ENCODE measurements around the gene KLHL36.
"Not testable (repeated sequence)": the region's sequence is repeated elsewhere in the genome, so short reads cannot be mapped to it uniquely, and the experiment has no call there.

Gene KLHL36

DNA sequence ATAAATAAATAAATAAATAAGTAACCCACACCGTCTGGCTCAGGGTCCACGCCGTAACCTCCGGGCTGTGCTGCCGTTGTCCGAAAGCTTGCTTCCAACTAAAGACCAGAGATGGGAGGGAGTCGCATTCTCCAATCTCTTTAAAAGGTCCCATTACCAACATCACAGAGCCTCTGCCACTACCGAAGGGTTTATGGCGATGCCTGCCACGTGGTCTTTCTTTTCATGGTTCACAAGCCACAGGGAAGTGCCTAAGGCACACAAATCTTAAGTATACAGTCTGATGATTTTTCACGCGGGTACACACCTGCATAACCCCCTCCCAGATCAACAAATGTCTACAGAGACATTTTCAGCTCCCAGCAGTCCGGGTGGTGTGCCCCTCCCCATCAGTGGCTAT lies 31.8 kb upstream of the KLHL36 start:
- DNase-seq (ENCODE audit: low read depth) = no peak

DNA sequence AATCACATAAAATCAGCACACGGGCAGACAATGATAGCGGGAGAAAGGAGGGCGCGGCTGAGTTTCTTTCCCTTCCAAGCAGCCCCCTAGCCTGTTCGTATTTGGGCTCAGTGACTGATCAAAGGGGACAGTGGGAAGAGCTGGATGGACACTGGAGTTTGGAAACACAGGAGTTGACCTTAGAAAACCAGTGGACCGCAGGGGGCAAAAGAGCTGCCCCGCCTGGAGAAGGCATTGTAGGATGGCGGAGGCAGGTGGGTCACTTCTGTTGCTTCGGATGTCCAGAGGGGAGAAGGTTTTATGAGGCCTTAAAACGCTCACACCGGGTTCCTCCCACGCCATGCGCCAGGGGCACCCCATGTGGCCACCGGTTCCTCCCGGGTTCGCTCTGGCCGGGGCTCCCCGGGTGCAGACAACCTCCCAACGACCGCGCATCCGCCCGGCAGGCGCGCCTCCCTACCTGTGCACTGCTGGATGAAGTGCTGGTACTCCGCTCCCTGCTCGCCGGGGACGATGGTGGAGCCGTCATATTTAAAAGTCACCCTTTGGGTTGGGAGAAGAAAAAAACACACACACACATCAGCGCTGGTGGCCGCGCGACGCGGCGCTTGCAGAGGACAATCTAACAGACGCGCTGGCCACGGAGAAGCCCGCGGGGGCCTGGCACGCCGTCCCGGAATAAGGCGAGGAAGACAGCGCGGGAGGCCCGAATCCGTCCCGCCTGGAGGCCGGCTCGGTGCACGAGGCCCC lies 31.1 kb upstream of the KLHL36 start:
- DNase-seq (ENCODE audit: low read depth) = no peak

DNA sequence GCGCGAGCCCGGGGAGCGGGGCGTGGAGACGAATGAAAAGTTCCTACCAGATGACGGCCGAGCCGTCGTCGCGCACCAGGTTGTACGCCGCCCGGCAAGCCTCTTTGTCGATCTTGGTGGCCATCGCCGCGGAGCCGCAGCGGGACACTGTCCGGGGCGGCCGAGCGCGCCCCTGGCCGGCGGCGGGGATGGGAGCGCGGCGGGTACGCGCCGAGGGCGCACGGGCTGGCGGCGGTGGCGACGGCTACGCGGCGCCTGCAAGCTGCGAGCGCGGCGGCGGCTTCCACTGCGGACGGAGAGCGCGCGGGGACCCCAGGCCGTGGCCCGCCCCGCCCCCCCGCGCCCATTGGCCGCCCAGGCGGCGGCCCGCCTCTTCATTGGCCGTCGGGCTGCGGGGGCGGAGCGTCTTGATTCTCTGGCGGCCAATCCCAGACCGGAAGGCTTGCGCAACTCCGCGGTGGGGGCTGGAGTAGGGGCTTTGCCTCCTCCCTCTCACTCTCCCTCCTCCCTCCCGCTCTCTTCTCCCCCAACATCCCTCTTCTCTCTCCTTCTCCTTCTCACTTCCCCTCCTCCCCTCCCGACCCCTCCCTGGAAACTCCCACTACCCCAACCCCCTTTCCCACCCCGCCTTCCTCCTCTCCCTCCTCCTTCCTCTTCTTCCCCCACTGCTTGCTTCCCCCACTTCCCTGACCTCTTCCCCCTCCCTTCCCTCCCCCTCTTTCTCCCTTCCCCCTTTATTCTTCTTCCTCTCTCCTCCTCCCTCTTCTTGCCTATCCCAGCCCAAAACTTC lies 30.3 kb upstream of the KLHL36 start, which contains the start of gene COTL1:
Gene COTL1 (minus strand): TSS at position 288 of the 790 bp plus-strand sequence. CDS start 164 bp downstream, at position 124.
- peak; percentile 97 for DNase-seq (ENCODE audit: low read depth)

DNA sequence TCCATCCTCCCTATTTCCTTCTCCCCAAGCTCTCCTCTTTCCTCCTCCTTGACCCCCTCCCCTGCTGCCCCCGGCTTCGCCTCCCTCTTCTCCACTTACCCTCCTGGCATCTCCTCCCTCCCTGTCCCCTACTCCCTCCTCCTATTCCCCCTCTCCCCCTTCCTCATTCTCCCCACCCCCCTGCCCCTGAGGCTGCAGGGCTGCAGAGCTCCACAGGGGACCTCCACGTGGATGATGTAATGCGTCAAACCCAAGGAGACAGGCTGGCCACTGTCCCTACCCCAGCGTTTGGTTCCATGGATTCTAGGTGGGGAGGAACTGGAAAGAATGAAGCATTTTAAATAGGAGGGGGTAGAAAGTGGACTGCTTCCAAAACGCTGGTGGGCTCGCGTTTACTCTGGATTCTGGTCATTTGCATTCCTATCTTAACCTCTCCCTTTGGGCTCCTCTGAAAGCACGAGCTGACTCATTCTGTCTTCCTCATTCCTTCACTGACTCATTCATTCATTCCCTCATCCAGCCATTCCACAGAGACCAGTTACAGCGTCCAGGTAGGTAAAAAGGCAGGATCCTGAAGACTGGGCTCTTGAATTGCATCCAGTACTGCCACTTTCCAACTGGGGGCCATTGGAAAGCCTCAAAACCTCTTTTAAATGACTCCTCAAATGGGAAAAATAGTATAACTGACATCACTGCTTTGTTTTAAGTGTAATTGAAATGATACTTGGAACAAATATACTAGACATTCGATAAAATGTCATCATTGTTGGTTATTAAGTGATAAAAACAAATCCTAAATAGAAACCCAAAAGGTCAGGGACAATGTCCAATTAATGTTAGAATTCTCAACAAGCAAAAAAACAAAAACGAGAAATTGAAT lies 29.5 kb upstream of the KLHL36 start:
- DNase-seq (ENCODE audit: low read depth) = peak; percentile 90

DNA sequence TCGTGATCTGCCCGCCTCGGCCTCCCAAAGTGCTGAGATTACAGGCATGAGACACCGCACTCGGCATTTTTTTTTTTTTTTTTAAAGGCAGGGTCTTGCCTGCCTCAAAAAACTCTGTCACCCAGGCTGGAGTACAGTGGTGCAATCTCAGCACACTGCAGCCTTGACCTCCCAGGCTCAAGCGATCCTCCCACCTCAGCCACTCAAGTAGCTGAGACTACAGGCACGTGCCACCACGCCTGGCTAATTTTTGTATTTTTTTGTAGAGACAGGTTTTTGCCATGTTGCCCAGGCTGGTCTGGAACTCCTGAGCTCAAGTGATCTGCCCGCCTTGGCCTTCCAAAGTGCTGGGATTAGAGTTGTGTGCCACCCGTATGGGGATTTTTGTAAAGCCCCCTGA lies 27.4 kb upstream of the KLHL36 start:
- DNase-seq (ENCODE audit: low read depth) = not testable (repeated sequence)

DNA sequence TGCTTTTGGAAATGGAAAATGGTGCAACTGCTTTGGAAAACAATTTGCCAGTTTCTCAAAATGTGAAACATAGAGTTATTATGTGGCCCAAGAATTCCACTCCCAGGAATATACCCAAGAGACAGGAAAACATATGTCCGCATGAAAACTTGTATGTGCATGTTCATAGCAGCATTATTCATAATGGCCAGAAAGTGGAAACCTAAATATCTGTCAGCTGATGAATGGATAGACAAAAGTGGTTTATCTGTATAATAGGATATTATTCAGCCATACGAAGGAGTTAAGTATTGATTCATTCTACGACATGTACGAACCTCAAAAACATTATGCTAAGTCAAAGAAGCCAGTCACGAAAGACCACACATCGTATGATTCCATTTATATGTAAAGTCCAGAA lies 22.8 kb upstream of the KLHL36 start:
- DNase-seq (ENCODE audit: low read depth) = no peak

DNA sequence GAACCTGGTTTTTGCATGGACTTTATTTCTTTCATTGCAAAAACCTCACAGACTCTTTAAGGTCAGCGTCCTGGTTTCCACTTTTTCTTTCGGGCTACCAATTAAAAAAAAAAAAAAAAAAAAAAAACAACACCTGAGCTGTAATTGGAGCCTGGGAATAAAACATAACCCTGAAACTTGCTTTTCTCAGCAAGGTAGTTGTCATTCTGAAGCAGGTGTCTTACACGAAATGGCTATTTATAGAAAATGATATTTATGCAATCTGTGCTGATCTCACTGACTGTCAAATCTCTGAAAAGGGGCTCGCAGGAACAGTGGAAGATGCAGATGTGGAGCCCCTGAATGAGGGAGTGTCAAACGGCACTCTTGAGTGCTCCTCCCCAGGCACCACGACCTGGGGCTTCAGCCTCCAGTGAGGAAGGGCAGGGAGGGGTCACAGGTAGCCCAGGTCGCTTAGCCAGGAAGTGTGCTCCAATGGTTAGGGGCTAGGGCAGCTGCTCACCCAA lies 20.0 kb upstream of the KLHL36 start:
- DNase-seq (ENCODE audit: low read depth) = no peak

DNA sequence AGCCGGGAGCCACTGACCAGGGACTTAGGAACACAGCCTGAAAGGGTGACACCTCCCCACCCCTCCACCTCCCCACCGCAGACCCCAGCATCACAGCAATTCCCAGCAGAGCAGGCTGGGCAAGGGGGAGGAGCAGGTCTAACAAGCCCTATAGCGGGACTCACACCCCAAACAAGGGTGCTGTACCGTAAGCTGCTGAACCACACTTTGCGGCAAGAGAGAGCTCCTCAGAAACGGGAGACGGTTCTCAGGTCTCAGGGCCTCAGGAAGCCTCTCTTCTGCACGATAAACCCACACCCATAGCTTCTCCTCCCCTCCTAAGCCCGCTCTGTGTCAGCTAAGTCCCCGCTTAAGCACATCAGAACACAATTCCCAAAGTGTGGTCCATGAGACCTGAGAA lies 18.7 kb upstream of the KLHL36 start:
- no peak for DNase-seq (ENCODE audit: low read depth)

DNA sequence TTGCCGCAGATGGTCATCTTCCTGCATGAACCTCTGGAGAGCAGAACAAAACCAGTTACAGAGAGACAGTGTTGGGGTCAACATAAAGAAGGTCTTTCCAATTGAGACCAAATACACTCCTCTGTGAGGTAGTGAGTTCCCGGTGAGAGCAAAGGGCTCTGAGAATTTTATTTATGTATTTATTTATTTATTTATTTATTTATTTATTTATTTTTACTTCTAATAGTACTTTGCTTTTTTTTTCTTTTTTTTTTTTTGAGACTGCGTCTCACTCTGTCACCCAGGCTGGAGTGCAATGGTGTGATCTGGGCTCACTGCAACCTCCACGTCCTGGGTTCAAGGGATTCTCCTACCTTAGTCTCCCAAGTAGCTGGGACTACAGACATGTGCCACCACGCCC lies 18.3 kb upstream of the KLHL36 start:
- no peak for DNase-seq (ENCODE audit: low read depth)

DNA sequence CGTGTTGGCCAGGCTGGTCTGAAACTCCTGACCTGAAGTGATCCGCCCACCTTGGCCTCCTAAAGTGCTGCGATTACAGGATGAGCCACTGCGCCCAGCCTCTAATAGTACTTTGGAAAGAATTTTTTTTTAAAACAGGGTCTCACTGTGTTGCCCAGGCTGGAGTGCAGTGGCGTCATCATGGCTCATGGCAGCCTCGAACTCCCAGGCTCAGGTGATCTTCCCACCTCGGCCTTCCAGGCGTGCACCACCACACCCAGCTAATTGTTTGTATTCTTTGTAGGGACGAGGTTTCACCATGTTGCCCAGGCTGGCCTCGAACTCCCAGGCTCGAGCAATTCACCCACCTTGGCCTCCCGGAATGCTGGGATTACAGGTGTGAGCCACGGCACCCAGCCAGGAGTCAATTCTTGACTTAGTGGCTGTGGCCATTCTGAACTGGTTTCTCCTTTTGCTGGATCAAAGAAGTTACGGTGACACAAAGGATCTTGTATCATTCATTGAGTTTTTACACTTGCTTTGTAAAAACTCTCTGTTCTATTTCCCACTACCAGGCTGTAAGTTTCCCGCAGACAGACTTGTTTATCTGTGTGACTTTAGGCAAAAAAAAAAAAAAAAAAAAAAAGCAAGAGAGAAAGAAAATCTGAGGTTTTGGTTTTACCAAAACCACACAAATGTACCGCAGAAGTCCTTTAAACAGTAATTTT lies 17.7 kb upstream of the KLHL36 start:
- DNase-seq (ENCODE audit: low read depth) = no peak

DNA sequence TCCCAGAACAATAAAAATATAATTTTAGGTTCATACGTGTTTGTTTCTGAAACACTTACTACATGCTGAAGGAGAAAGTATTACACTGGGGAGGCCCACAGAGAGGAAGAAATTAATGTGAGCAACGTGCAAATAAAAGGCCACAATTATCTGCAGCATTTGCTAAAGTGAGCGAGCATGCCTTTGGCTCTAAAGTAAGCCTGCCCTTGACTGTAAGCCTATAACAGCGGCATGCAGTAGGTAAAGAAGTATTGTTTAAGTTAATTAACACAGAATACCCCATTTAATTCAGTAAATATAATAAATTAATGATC lies 17.2 kb upstream of the KLHL36 start:
- no peak for DNase-seq (ENCODE audit: low read depth)

DNA sequence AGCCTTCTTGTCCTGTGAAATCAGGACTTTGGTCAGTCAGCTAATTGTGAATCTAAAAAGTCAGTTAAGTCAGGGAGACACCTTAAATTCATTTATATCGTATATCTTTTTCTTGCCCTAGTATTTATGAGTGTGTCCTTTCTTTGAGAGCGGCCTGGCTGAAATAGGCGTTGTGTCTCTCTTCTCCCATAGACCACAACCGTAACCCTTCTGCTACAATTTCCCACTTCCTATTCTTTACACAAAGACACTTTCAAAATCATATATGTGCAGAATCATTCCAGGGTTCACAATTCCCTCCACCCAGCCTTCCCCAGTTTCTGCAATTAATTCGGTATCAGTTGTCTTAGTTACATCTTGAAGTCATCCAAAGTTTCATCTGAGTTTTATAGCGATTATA lies 16.4 kb upstream of the KLHL36 start:
- no peak for DNase-seq (ENCODE audit: low read depth)

DNA sequence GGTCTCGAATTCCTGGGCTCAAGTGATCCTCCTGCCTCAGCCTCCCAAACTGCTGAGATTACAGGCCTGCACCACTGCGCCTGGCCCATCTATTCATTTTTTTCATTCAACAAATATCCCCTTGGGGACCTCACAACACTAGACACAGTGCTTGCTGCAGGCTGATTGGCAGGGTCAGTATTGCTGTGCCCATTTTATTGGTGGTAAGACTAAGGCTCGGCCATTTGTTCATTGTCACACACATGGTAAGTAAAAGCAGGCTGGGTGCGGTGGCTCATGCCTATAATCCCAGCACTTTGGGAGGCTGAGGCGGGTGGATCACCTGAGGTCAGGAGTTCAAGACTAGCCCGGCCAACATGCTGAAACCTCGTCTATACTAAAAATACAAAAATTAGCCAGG lies 15.4 kb upstream of the KLHL36 start:
- not testable (repeated sequence) for DNase-seq (ENCODE audit: low read depth)

DNA sequence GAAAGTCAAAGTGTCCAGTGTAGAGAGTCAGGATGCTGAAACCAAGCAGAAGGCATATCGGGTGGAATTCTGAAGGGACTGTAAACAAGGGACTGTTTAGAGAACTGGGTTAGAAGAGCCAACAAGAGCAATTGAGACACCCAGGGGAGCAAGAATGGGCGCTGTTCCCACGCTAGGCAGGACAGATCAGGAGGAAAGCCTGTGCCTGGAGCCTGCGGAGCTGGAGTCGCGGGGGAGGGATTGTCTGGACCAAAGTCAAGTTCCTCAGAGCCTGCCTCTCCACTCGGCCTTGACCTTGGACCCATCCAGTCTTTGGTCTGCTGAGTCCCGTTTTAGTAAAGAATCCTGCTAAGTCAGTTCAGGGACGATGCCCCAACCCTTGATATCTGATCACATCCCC lies 14.7 kb upstream of the KLHL36 start:
- DNase-seq (ENCODE audit: low read depth) = no peak

DNA sequence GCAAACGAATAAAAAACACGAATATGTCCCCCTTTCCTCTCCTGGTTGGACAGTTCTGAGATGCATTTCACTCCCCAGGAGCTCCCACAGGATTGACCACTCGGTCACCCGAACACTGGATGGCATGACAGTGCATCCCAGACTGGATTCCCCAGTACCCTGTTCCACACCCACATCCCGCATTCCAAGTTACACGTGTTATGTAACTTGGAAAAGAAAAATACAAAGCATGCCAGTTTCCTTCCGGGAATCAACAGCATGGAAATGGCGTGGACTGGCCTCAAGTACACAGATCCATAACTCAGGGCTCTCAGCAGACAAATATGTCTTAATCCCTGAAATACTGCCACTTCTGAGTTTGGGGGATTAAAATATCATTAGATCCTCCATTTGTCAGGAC lies 12.6 kb upstream of the KLHL36 start:
- DNase-seq (ENCODE audit: low read depth) = no peak

DNA sequence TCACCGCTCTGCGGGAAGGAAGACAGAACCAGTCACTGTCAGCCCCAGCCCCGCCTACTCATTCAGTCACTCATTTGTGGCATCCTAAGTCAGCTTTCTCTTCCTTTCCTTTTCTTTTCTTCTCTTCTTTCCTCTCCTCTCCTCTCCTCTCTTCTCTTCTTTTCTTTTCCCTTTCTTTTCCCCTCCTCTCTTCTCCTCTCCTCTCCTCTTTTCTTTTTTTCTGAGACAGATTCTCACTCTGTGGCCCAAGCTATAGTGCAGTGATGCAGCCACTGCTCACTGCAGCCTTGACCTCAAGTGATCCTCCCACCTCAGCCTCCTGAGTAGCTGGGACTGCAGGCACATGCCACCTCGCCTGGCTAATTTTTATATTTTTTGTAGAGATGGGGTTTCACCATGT lies 10.6 kb upstream of the KLHL36 start:
- DNase-seq (ENCODE audit: low read depth) = no peak

DNA sequence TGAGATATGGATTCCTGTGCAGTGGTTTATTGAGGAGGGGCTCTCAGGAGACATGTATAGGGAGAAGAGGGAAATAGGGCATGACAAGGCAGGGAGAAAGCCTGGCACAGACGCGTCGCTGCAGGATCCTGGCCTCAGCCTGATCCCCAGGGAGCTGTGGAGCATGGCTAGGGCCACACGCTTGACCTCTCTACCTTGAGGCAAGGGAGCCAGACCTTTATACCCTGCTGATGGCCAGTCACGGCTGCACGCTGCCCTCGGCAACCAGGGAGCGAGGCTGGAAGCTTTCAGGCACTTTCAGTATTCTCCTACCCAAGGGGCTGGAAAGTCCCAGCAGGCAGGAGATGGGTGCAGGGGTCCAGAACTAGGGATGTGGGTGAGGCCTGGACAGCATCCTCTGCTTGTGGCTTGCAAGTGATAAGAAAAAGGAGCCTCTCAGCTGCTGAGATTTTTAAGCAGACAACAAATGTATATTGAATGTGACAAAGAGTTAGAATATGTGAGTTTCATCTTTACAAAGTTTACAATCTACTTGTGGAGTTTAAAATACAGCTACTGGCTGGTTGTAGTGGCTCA lies 10.0 kb upstream of the KLHL36 start:
- DNase-seq (ENCODE audit: low read depth) = no peak

DNA sequence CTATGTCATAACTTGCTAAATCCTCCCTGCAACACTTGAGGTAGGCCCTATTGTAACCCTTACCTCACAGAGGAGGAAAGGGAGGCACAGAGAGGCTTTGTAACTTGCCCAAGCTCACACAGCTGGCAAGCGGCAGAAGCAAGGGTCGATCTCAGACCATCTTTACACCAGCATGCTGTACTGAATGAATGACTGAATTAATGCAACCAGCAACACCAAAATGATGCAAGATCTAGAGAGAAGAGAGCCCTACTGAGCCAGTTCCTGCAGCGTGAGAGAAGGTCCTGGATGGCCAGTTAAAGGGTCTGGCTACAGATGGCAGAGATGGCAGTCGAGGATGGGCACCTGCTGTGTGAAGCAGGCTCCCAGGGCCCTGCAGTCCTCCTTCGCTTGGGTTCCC lies 8.2 kb upstream of the KLHL36 start:
- no peak for DNase-seq (ENCODE audit: low read depth)

DNA sequence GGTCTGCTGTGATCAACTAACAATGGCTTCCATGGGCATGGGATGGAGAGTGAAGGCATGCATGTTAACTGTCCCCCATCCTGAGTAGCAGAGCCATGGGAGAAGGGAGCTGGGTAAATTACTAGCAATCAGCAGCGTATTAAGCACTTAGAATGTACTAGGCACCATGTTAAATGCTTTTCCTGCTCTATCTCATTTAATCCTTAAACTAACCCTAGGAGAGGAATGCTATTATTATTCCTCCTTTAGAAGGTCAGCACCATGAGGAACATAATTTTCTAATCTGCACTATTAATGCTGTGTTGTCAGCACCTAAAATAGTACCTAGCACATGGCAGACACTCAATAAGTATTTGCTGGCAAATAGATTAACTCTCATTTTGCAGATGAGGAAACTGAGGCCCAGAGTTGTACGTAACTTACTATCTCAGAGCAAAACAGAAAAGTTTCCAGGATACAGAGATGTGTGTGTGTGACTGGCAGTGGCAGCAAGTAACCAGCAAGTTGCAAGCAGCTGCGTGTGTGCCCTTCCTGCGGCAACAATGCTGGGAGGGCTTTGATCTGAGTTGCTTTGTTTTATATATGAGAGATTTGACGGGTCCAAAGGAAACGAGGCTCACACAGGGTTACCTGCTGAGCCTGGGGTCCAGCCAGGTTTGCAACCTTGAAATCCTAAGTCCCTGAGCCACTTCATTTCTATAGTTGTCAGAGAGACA lies 6.5 kb upstream of the KLHL36 start:
- no peak for DNase-seq (ENCODE audit: low read depth)

DNA sequence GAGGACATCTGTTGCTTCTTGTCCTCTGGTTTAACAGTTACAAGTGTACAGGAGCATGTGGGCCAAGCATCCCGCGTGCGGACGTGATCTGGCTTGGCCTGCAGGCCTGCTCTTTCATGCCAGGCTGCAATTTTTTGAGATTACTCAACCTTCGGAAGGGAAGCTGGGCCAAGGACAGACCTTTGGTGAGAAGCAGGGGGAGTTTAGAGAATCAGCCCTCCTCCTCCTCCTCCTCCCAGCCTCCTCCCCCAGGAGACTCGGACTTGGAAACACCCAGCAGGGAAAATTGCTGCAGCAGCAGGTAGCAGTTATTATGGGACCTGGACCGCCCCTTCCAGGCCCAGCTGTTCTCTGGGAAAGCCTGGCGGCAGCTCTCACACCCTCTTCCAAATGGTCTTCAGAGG lies 5.1 kb upstream of the KLHL36 start:
- peak; percentile 89 for DNase-seq (ENCODE audit: low read depth)

DNA sequence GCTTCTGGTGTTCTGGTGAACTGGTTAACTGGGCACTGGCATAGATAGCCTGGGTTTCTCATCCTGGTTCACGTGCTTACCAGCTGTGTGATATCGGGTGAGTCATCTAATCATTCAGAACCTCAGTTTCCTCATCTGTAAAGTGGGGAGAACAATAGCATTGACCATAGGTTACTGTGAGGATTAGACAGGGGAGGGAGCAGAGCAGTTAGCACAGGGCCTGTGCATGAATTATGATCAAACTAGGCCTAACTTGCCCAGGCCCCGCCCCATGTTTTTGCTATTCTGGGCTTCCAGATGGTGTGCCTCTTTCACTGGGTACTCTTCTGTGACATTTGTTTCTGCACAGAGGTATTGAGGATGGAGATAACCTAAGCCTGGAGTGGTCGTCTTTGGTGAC lies 4.6 kb upstream of the KLHL36 start:
- no peak for DNase-seq (ENCODE audit: low read depth)
